HG03457 (cell line): Measurements from ENCODE around the gene KIF1B.

ENCODE experiments used
- ATAC-seq: cut with Tn5 transposase; IDR thresholded peaks from one replicate; pipeline ENCODE4 v1.9.1; 2021; ENCODE audit warnings: moderate number of reproducible peaks; ENCODE audit not compliant: unreplicated experiment

Gene KIF1B

GRCh38 chr1:10272274-10272673 is 61.9 kb downstream of the KIF1B start:
- ATAC-seq = no peak

GRCh38 chr1:10278880-10279279 is 68.5 kb downstream of the KIF1B start:
- ATAC-seq = no peak

DNA sequence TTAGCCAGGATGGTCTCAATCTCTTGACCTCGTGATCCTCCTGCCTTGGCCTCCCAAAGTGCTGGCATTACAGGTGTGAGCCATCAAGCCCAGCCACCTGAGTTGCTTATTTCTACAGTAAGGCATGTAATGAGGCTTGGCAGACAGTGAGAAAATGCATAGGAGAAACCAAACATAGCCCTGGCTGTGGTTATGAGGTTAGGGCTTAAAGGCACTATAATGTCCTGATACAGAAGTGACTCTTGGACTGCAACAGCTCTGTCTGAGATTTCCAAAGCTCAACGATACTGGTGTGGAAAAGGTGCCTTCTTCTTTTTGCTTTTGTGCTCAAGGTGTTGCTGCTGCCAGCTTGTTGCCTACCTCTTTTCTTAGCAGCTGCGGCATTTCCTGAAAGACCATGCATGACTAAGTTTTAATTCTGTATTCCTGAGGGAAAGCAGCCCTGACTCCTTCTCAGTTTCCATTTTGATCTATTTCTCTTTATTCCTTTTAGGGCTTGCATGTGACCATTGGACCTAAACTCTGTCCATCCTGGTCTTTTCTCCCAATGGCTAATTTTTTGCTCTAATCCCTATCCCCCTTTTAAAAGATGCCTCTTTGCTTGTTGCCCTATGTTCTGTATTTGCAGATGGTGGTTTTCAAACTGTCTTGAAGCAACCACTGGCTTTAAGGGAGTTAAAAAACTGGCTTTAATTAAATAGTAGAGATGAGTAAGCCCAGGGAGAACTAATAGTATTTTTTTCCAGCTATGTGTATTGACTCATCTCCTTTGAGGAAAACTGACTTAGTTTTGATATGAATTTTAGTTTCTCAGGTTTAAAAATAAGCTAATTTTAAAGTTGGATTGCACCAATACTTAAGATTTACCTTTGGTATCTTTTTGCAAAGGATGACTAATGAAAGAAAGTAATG is 70.3 kb downstream of the KIF1B start:
- ATAC-seq = no peak

GRCh38 chr1:10283318-10283984 is 73.1 kb downstream of the KIF1B start:
- ATAC-seq = no peak

DNA sequence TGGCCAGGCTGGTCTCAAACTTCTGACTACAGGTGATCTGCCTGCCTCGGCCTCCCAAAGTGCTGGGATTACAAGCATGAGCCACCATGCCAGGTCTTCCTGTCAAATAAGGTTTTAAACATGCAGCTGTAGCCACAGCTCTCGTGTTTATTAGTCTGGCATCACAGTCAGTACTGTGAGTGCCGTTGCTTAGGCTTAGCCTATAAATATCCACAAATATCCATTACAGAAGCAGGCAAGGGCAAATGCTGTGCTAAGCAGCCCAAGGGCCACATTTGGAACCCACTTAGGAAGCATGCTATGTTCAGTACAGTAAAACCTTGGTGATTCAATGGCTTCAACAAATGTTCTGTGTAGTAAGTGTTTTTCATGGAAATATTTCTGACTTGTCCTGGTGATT is 75.9 kb downstream of the KIF1B start:
- no peak for ATAC-seq

GRCh38 chr1:10287023-10287645 is 76.8 kb downstream of the KIF1B start:
- ATAC-seq = no peak

DNA sequence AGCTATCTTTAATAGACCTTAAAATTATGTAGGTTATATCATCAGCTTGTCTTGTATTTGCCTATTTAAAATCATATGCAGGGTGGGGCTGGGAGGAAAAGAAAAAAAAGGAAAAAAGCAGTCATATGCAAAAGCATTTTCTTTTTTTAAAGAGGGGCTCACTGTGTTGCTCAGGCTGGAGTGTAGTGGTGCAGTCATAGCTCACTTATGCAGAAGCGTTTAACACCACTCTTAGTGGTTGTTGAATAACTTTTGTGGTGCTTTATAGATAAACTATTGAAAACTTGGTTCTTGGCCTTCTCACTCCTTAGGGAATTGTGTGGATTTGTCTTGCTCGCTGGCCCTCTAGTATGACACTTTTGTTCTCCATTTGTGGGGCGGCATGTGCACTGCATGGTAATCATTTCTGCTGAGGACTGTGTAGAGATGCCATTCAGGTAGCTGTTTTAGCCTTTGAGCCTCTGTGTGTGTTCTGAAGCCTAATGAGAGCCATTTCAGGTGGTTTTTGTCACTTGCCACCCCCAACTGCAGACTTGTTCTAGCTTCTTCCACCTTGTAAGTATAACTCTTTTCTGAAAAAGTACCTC is 77.8 kb downstream of the KIF1B start:
- ATAC-seq = no peak

- ATAC-seq = no peak
Measured at GRCh38 chr1:10291705-10292104, 81.3 kb downstream of the KIF1B start.

GRCh38 chr1:10292188-10292587 is 81.8 kb downstream of the KIF1B start:
- ATAC-seq = no peak

DNA sequence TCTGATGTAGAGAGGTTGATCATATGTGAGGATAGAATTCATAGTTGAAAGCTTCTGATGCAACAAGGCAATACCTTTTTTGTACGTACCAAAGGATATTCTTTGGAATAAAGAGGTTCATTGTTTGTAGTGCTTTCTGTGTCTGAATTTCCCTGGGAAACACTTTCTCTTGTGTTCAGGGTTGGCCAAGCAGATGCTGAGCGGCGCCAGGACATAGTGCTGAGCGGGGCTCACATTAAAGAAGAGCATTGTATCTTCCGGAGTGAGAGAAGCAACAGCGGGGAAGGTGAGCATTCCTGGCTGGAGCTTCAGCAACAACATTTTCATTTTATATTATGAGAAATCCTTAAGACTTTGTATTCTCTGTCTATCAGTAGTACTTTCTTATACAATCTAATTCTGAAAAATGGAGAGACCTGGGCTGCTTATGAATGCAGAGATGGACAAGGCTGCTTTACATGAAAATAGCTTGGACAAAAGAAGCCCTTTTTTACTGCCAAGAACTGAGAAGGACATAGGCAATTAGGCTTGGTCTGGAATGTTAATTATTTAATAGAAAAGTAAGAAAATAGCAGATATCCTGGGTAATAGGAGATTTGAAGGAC is 85.2 kb downstream of the KIF1B start:
- no peak for ATAC-seq

GRCh38 chr1:10299151-10299550 is 88.8 kb downstream of the KIF1B start:
- no peak for ATAC-seq

DNA sequence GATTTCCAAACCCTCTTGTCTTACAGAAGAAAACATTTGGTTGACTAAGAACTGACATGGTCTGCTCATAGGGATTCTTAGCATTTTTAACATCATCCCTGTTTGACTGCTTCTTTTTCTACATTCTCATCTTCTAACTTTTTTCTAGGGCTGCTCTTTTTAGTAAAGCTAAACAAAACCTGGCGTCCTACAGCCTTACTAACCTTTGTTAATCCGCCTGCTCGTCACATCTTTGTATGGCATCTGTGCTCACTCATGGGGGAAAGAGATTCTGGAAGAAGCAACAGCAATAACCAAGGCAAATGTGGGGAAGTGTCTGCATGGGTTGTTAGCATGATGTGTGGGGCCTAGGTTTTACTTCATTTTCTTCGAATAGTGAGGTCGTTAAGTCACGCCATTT is 92.0 kb downstream of the KIF1B start:
- no peak for ATAC-seq

GRCh38 chr1:10304295-10304694 is 93.9 kb downstream of the KIF1B start:
- no peak for ATAC-seq

DNA sequence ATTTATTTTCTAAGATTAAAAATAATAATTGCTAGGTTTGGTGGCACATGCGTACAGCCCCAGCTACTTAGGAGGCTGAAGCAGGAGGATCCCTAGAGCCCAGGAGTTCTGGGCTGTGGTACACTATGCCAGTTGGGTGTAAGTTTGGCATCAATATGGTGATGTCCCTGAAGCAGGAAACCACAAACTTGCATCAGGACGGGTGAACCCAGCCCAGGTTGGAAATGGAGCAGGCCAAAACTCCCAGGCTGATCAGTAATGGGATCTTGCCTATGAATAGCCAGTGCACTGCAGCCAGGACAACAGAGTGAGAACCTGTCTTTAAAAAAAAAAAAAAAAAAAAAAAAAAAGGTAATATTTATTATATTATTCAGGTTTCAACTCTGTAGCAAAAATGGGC is 96.1 kb downstream of the KIF1B start:
- ATAC-seq = no peak

DNA sequence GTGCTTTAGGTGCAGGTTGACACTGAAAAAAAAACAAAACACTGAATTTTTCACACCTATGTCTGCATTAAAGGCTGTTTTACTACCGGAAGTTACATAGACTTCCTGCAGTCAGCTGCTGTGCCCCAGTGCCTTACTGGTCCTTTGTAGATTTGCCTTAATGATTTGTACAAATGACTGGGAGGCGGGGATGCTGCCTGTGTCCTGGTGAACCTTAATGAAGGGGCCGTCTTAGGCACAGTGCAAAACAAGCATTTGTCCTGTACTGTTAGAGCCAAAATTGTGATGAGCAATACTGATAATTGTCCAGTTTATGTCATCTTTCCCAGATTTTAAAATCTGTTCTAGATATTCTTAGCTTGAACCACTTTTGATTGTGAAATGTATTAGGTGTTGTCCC is 97.6 kb downstream of the KIF1B start:
- no peak for ATAC-seq

- ATAC-seq = no peak
Measured at GRCh38 chr1:10309243-10310011, 99.1 kb downstream of the KIF1B start.

DNA sequence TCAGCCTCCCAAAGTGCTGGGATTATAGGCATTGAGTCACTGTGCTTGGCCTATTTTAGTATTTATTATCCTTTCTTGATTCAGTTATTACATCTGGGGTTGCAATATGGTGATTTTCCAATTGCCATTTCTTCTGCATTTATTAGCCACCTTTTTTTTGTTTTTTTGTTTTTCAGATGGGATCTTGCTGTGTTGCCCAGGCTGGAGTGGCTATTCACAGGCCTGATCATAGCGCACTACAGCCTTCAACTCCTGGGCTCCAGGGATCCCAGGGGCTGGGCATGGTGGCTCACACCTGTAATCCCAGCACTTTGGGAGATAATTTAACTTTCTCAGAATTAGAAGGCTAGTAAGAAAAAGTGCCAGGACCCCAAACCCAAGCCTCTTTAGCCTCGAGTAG is 106.4 kb downstream of the KIF1B start:
- no peak for ATAC-seq

GRCh38 chr1:10319750-10320149 is 109.4 kb downstream of the KIF1B start:
- ATAC-seq = no peak

- no peak for ATAC-seq
Measured at GRCh38 chr1:10320336-10320735, 110.0 kb downstream of the KIF1B start.

- ATAC-seq = no peak
Measured at GRCh38 chr1:10322821-10323220, 112.5 kb downstream of the KIF1B start.
